H1 (cell line): Measurements from ENCODE around the gene LGALSL. TPM values are rescaled to one million over a fixed set of nuclear protein-coding genes. Genes with fewer than 3 reads are reported as not detected.

ENCODE experiments used
- CTCF ChIA-PET: fragments of 300-600 bp; sonication (Branson Sonifier 250); formaldehyde crosslinking; loops from one replicate; lab custom pipeline; 2021; ENCODE audit not compliant: partially characterized antibody; lab: Charles Lee
- POLR2A ChIA-PET: fragments of 300-600 bp; sonication (Branson Sonifier 250); formaldehyde crosslinking; loops from one replicate; lab custom pipeline; 2021; ENCODE audit warnings: inconsistent platforms; ENCODE audit not compliant: partially characterized antibody; lab: Charles Lee
- DNase-seq, 2 experiments: peaks; one replicate each; pipeline versions ENCODE4 v3.0.0 to v3.0.0-alpha.2; 2010 to 2022; ENCODE audit warnings: low spot score in 2 of 2, low read depth in 1 of 2, mixed read lengths in 1 of 2
- FAIRE-seq: peaks from 2 replicates; lab custom pipeline; 2011; peaks lifted over from hg19 to GRCh38; lab: Jason Lieb, UNC
- H2AFZ ChIP-seq: 2 replicates; pipeline ENCODE4 v1.8.1; 2012; ENCODE audit warnings: low read length, inconsistent platforms
- H2AK5ac ChIP-seq: 2 replicates; pipeline ENCODE4 v1.6.1; 2013; ENCODE audit warnings: low read depth, low read length
- H2BK120ac ChIP-seq: replicated peaks from 2 replicates; pipeline ENCODE3; 2013; ENCODE audit warnings: low read depth, low read length, inconsistent platforms
- H2BK12ac ChIP-seq: 2 replicates; pipeline ENCODE4 v1.6.1; 2013; ENCODE audit warnings: low read depth, low read length
- H2BK15ac ChIP-seq: 2 replicates; pipeline ENCODE4 v1.6.1; 2013; ENCODE audit warnings: low read length
- H2BK20ac ChIP-seq: 2 replicates; pipeline ENCODE4 v1.6.1; 2013; ENCODE audit warnings: low read length
- H2BK5ac ChIP-seq: 2 replicates; pipeline ENCODE4 v1.6.1; 2013; ENCODE audit warnings: low read depth, low read length
- H3K14ac ChIP-seq: 2 replicates; pipeline ENCODE4 v1.6.1; 2013; ENCODE audit warnings: inconsistent platforms; ENCODE audit not compliant: insufficient read length
- H3K18ac ChIP-seq: 2 replicates; pipeline ENCODE4 v1.6.1; 2013; ENCODE audit warnings: low read length; ENCODE audit errors: extremely low read depth
- H3K23ac ChIP-seq: 2 replicates; pipeline ENCODE4 v1.6.1; 2013; ENCODE audit warnings: inconsistent platforms; ENCODE audit not compliant: insufficient read length
- H3K23me2 ChIP-seq: 2 replicates; pipeline ENCODE4 v1.6.1; 2013; ENCODE audit warnings: low read depth, low read length
- H3K27ac ChIP-seq: 2 replicates; pipeline ENCODE4 v1.6.1; 2011; ENCODE audit warnings: low read depth, low read length, inconsistent platforms
- H3K27me3 ChIP-seq, 4 experiments: replicated peaks in 1 of 4; 1 replicate in 1 of 4; 2 replicates in 3 of 4; pipeline versions ENCODE4 v1.6.1 to v1.8.1; 2011 to 2013; ENCODE audit warnings: low read length in 3 of 4, mild to moderate bottlenecking in 3 of 4, inconsistent platforms in 2 of 4, mixed read lengths in 2 of 4, moderate library complexity in 1 of 4; ENCODE audit not compliant: control insufficient read depth in 3 of 4, insufficient read depth in 3 of 4; ENCODE audit errors: extremely low read depth in 1 of 4
- H3K36me3 ChIP-seq, 4 experiments: 2 replicates each; pipeline versions ENCODE4 v1.6.1 to v1.8.1; 2011 to 2013; ENCODE audit warnings: mild to moderate bottlenecking in 4 of 4, low read length in 3 of 4, moderate library complexity in 2 of 4, control low read depth in 1 of 4, inconsistent platforms in 1 of 4; ENCODE audit not compliant: insufficient read depth in 4 of 4, control insufficient read depth in 2 of 4
- H3K4ac ChIP-seq: replicated peaks from 2 replicates; pipeline ENCODE3; 2013; ENCODE audit warnings: low read length, low read depth, mixed read lengths, inconsistent platforms; ENCODE audit not compliant: insufficient read length
- H3K4me1 ChIP-seq, 4 experiments: replicated peaks in 1 of 4; 1 replicate in 1 of 4; 2 replicates in 3 of 4; pipeline versions ENCODE4 v1.6.1 to v1.8.1; 2011 to 2013; ENCODE audit warnings: low read length in 3 of 4, inconsistent platforms in 2 of 4, mixed read lengths in 1 of 4; ENCODE audit not compliant: insufficient read depth in 4 of 4, control insufficient read depth in 3 of 4
- H3K4me2 ChIP-seq, 2 experiments: 2 replicates each; pipeline versions ENCODE4 v1.6.1 to v1.8.1; 2011 to 2013; ENCODE audit warnings: low read depth in 2 of 2, low read length in 2 of 2, control low read depth in 1 of 2, inconsistent platforms in 1 of 2, mild to moderate bottlenecking in 1 of 2; ENCODE audit not compliant: insufficient read depth in 1 of 2
- H3K4me3 ChIP-seq, 4 experiments: fragments of 200-600, 300-600 bp in 1 of 4; sonication (generic), shearing (Covaris generic), sonication (Bioruptor Twin) in 1 of 4; 2 replicates each; pipeline versions ENCODE4 v1.5.1 to v1.8.1; 2011 to 2016; ENCODE audit warnings: low read length in 4 of 4, low read depth in 3 of 4, control low read depth in 2 of 4, inconsistent platforms in 2 of 4, mild to moderate bottlenecking in 2 of 4, mixed read lengths in 1 of 4, moderate library complexity in 1 of 4; ENCODE audit not compliant: insufficient read depth in 2 of 4; ENCODE audit errors: extremely low read depth in 1 of 4
- H3K56ac ChIP-seq: replicated peaks from 2 replicates; pipeline ENCODE3; 2013; ENCODE audit warnings: low read depth, mild to moderate bottlenecking, mixed read lengths, low read length, inconsistent platforms; ENCODE audit not compliant: insufficient read length
- H3K79me1 ChIP-seq: 2 replicates; pipeline ENCODE4 v1.6.1; 2013; ENCODE audit warnings: low read depth, low read length, control low read depth
- H3K79me2 ChIP-seq, 2 experiments: 2 replicates each; pipeline versions ENCODE4 v1.6.1 to v1.8.1; 2012 to 2013; ENCODE audit warnings: low read length in 2 of 2, mild to moderate bottlenecking in 2 of 2, inconsistent platforms in 1 of 2; ENCODE audit not compliant: insufficient read depth in 2 of 2, control insufficient read depth in 1 of 2
- H3K9ac ChIP-seq, 4 experiments: replicated peaks in 1 of 4; 1 replicate in 1 of 4; 2 replicates in 3 of 4; pipeline versions ENCODE4 v1.6.1 to v1.8.1; 2011 to 2013; ENCODE audit warnings: low read depth in 3 of 4, low read length in 3 of 4, control low read depth in 2 of 4, mild to moderate bottlenecking in 2 of 4, moderate library complexity in 2 of 4, inconsistent platforms in 1 of 4; ENCODE audit errors: extremely low read depth in 1 of 4
- H3K9me3 ChIP-seq, 2 experiments: 2 replicates each; pipeline versions ENCODE4 v1.6.1 to v1.8.1; 2012 to 2013; ENCODE audit warnings: mild to moderate bottlenecking in 2 of 2, moderate library complexity in 2 of 2, control low read depth in 1 of 2, inconsistent platforms in 1 of 2, low read depth in 1 of 2, low read length in 1 of 2, mixed read lengths in 1 of 2; ENCODE audit not compliant: insufficient read depth in 2 of 2
- H4K20me1 ChIP-seq, 2 experiments: replicated peaks in 1 of 2; 2 replicates each; pipeline versions ENCODE3 to v1.8.1; 2011 to 2013; ENCODE audit warnings: inconsistent platforms in 2 of 2, low read length in 2 of 2, mild to moderate bottlenecking in 1 of 2; ENCODE audit not compliant: insufficient read depth in 2 of 2, control insufficient read depth in 1 of 2
- H4K5ac ChIP-seq: 2 replicates; pipeline ENCODE4 v1.6.1; 2013; ENCODE audit warnings: low read length, low read depth, mixed read lengths, inconsistent platforms; ENCODE audit not compliant: insufficient read length
- H4K8ac ChIP-seq: 2 replicates; pipeline ENCODE4 v1.8.0; 2013; ENCODE audit warnings: mild to moderate bottlenecking, moderate library complexity, low read length, inconsistent platforms; ENCODE audit not compliant: insufficient read depth; ENCODE audit errors: extremely low read depth
- H4K91ac ChIP-seq: replicated peaks from 2 replicates; pipeline ENCODE3; 2013; ENCODE audit warnings: low read length, mixed read lengths, inconsistent platforms; ENCODE audit not compliant: insufficient read length
- BCL11A ChIP-seq, 2 experiments: IDR thresholded peaks; one replicate each; pipeline ENCODE4 v1.6.1; 2011; ENCODE audit warnings: low read depth in 2 of 2, low read length in 2 of 2, mild to moderate bottlenecking in 2 of 2
- BRCA1 ChIP-seq: IDR thresholded peaks from 2 replicates; pipeline ENCODE4 v1.6.1; 2012; ENCODE audit warnings: low read depth, low read length, improper control_type of control experiment
- CHD1 ChIP-seq: IDR thresholded peaks from 2 replicates; pipeline ENCODE4 v1.6.1; 2012; ENCODE audit warnings: low read depth, low read length, improper control_type of control experiment
- CHD2 ChIP-seq: IDR thresholded peaks from 2 replicates; pipeline ENCODE4 v1.6.1; 2012; ENCODE audit warnings: low read length, improper control_type of control experiment
- CREB1 ChIP-seq: IDR thresholded peaks from 2 replicates; pipeline ENCODE4 v1.6.1; 2012; ENCODE audit warnings: inconsistent platforms
- EP300 ChIP-seq, 2 experiments: IDR thresholded peaks; 1 replicate in 1 of 2; 2 replicates in 1 of 2; pipeline ENCODE4 v1.6.1; 2011 to 2012; ENCODE audit warnings: low read depth in 2 of 2, low read length in 2 of 2, mild to moderate bottlenecking in 2 of 2, borderline replicate concordance in 1 of 2, inconsistent platforms in 1 of 2, moderate library complexity in 1 of 2
- POLR2A ChIP-seq, 2 experiments: IDR thresholded peaks; 1 replicate in 1 of 2; 2 replicates in 1 of 2; pipeline ENCODE4 v1.6.1; 2011; ENCODE audit warnings: low read depth in 2 of 2, low read length in 2 of 2, mild to moderate bottlenecking in 2 of 2; ENCODE audit errors: control extremely low read depth in 1 of 2
- SIRT6 ChIP-seq: IDR thresholded peaks from one replicate; pipeline ENCODE4 v1.7.1; 2012; ENCODE audit warnings: low read length, inconsistent platforms
- SIX5 ChIP-seq: IDR thresholded peaks from 2 replicates; pipeline ENCODE4 v1.6.1; 2011; ENCODE audit warnings: mild to moderate bottlenecking, low read depth, low read length
- SP4 ChIP-seq: IDR thresholded peaks from 2 replicates; pipeline ENCODE4 v1.6.1; 2012; ENCODE audit warnings: low read length, inconsistent platforms
- TCF12 ChIP-seq: IDR thresholded peaks from 2 replicates; pipeline ENCODE4 v1.6.1; 2011; ENCODE audit warnings: low read depth, mild to moderate bottlenecking, low read length
- polyA plus RNA-seq, 7 experiments: library from polyadenylated mRNA; depleted of rRNA in 3 of 7; stranded (reverse) in 5 of 7; unstranded in 2 of 7; fragments of >200 nt in 5 of 7; fragments of 200-250 nt in 2 of 7; gene quantifications; 1 replicate in 5 of 7; 2 replicates in 1 of 7; 4 replicates in 1 of 7; pipeline versions ENCODE4 v1.2.1 to v1.2.3, GENCODE V29; 2011 to 2013; ENCODE audit warnings: missing spikeins in 2 of 7, mixed read lengths in 2 of 7
- total RNA-seq: library from RNA; stranded (reverse); fragmentation: NEBNext Ultra II Directional; extraction: Animal tissue kit (Norgen Biotek cat#: 25700); gene quantifications from 2 replicates; pipeline ENCODE4 v1.2.1, GENCODE V29; 2021
- TF ChIP-seq, protein P1 (sequence below): IDR thresholded peaks from 2 replicates; pipeline ENCODE4 v1.6.1; 2011; ENCODE audit warnings: low read length, improper control_type of control experiment
- TF ChIP-seq, protein P2 (sequence below): IDR thresholded peaks from 2 replicates; pipeline ENCODE4 v1.6.1; 2011; ENCODE audit warnings: low read depth, mild to moderate bottlenecking, low read length; ENCODE audit not compliant: insufficient read depth
- TF ChIP-seq, protein P3 (sequence below): IDR thresholded peaks from 2 replicates; pipeline ENCODE4 v1.6.1; 2012; ENCODE audit warnings: low read length, inconsistent platforms

LGALSL gene
- total and polyA plus RNA-seq, 2 of the 8 experiments (the other 6 are each of a cell fraction or from before 2014, with no cell fraction given): 13.6 to 32.3 TPM

DNA sequence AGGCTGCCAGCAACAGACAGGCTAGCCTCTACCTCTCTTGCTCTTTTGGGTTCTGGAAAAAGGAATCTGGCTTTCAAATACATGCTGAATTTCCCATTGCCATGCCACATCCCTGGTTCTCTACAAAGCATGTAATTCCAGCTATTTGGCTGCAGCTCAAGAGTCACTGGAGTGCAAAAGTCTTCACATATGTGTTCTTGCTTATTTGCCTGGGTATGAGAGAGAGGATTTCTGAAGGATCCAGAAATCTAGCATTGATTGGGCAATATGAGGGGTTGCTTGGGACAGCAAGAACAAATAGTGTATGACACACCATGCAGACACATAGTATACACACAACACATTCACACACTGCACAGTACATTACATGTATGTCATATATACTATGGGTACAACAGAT lies 30.7 kb upstream of the LGALSL start:
- CTCF ChIA-PET: interaction anchor here (1.4 kb wide), 1 partner anchor 14 kb away, joined by 5 read pairs; no protein-coding TSS in a partner anchor
- no peaks in the 10 kb centered on the region for H3K23me2 ChIP-seq
- no peak overlapping the region for H3K23ac ChIP-seq
- H3K27ac ChIP-seq: no peak overlapping the region
- no peak overlapping the region for H3K4ac ChIP-seq
- no peak overlapping the region for H3K4me3 ChIP-seq
- no peak overlapping the region for H3K14ac ChIP-seq
- no peaks in the 10 kb centered on the region for H3K27me3 ChIP-seq
- H2AFZ ChIP-seq: no peak overlapping the region
- no peak overlapping the region for H4K5ac ChIP-seq
- no peak overlapping the region for H2BK5ac ChIP-seq
- no peaks in the 10 kb centered on the region for H3K36me3 ChIP-seq
- no peak overlapping the region for H4K91ac ChIP-seq
- H3K9ac ChIP-seq: no peak overlapping the region
- no peaks in the 10 kb centered on the region for H3K9me3 ChIP-seq
- H2BK20ac ChIP-seq: no peak overlapping the region
- H2BK120ac ChIP-seq: no peak overlapping the region
- no peak for FAIRE-seq
- H2BK12ac ChIP-seq: no peak overlapping the region
- H3K56ac ChIP-seq: no peak overlapping the region
- H4K8ac ChIP-seq: no peak overlapping the region
- H3K18ac ChIP-seq: no peak overlapping the region
- H3K4me2 ChIP-seq: no peak overlapping the region
- H3K4me1 ChIP-seq: no peaks in the 10 kb centered on the region
- no peak for DNase-seq
- no peaks in the 10 kb centered on the region for H3K79me1 ChIP-seq
- POLR2A ChIA-PET: interaction anchor here (1.2 kb wide), 1 partner anchor 15 kb away, joined by 4 read pairs; no protein-coding TSS in a partner anchor
- H2BK15ac ChIP-seq: no peak overlapping the region
- H3K79me2 ChIP-seq: no peaks in the 10 kb centered on the region
- H2AK5ac ChIP-seq: no peak overlapping the region
- H4K20me1 ChIP-seq: no peaks in the 10 kb centered on the region
- TF ChIP-seq EP300 (IDR thresholded peaks at IDR 0.05; ENCODE audit: borderline replicate concordance in 1 of 2, low read depth in 2 of 2, low read length in 2 of 2): no peak
- TF ChIP-seq SIRT6: no peak
- TF ChIP-seq BRCA1: no peak
- TF ChIP-seq CHD2: no peak
- TF ChIP-seq CREB1: no peak
- no peak for TF ChIP-seq SIX5
- TF ChIP-seq, protein P1, sequence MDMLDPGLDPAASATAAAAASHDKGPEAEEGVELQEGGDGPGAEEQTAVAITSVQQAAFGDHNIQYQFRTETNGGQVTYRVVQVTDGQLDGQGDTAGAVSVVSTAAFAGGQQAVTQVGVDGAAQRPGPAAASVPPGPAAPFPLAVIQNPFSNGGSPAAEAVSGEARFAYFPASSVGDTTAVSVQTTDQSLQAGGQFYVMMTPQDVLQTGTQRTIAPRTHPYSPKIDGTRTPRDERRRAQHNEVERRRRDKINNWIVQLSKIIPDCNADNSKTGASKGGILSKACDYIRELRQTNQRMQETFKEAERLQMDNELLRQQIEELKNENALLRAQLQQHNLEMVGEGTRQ: no peak
- TF ChIP-seq SP4: no peak
- no peak for TF ChIP-seq POLR2A (IDR thresholded peaks at IDR 0.05; ENCODE audit: control extremely low read depth in 1 of 2, low read depth in 2 of 2, low read length in 2 of 2)
- TF ChIP-seq, protein P2, sequence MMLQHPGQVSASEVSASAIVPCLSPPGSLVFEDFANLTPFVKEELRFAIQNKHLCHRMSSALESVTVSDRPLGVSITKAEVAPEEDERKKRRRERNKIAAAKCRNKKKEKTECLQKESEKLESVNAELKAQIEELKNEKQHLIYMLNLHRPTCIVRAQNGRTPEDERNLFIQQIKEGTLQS: no peak
- no peak for TF ChIP-seq BCL11A (IDR thresholded peaks at IDR 0.05; ENCODE audit: low read depth in 2 of 2, low read length in 2 of 2)
- TF ChIP-seq CHD1: no peak
- TF ChIP-seq TCF12: no peak
- TF ChIP-seq, protein P3, sequence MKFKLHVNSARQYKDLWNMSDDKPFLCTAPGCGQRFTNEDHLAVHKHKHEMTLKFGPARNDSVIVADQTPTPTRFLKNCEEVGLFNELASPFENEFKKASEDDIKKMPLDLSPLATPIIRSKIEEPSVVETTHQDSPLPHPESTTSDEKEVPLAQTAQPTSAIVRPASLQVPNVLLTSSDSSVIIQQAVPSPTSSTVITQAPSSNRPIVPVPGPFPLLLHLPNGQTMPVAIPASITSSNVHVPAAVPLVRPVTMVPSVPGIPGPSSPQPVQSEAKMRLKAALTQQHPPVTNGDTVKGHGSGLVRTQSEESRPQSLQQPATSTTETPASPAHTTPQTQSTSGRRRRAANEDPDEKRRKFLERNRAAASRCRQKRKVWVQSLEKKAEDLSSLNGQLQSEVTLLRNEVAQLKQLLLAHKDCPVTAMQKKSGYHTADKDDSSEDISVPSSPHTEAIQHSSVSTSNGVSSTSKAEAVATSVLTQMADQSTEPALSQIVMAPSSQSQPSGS: no peak
